HFF-Myc (cell line): ENCODE results near the gene MGA.

Experiments used
- DNase-seq: peaks from one replicate; pipeline ENCODE4 v3.0.0-alpha.2; 2011; ENCODE audit warnings: low read depth; ENCODE audit errors: extremely low read depth
- H3K4me3 ChIP-seq: replicated peaks from 2 replicates; pipeline ENCODE4 v1.5.1; 2011; ENCODE audit warnings: low read depth, mild to moderate bottlenecking, control low read depth, low read length
- TF ChIP-seq, protein P1 (sequence below): IDR thresholded peaks from 2 replicates; pipeline ENCODE4 v1.5.1; 2012; ENCODE audit warnings: mild to moderate bottlenecking, low read depth, low read length, control low read depth; ENCODE audit errors: missing control alignments

MGA gene

GRCh38 chr15:41688671-41689070, 28.5 kb downstream of the MGA start:
- TF ChIP-seq, protein P1, sequence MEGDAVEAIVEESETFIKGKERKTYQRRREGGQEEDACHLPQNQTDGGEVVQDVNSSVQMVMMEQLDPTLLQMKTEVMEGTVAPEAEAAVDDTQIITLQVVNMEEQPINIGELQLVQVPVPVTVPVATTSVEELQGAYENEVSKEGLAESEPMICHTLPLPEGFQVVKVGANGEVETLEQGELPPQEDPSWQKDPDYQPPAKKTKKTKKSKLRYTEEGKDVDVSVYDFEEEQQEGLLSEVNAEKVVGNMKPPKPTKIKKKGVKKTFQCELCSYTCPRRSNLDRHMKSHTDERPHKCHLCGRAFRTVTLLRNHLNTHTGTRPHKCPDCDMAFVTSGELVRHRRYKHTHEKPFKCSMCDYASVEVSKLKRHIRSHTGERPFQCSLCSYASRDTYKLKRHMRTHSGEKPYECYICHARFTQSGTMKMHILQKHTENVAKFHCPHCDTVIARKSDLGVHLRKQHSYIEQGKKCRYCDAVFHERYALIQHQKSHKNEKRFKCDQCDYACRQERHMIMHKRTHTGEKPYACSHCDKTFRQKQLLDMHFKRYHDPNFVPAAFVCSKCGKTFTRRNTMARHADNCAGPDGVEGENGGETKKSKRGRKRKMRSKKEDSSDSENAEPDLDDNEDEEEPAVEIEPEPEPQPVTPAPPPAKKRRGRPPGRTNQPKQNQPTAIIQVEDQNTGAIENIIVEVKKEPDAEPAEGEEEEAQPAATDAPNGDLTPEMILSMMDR, result no peak
- no peak overlapping the region for H3K4me3 ChIP-seq
- DNase-seq, result no peak

DNA sequence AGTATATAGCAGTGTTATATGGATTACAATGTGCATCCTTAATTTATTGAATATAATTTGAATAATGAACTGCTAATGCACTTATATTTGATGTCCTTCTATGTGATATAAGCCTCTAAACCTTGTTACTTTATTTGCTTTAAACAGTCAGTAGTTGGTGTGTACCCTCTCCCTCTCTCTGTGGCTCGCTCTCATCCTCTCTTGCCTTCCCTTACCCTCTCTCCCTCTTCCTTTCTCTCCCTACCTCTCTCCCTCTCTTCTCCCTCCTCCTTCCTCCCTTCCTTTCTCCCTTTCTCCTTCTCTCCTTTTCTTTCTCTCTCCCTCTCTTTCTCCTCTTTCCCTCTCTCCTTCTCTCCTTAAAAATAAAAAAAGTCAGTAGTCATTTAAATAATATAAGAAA, 28.9 kb downstream of the MGA start:
- TF ChIP-seq, protein P1, result no peak
- no peak overlapping the region for H3K4me3 ChIP-seq
- DNase-seq, result no peak

DNA sequence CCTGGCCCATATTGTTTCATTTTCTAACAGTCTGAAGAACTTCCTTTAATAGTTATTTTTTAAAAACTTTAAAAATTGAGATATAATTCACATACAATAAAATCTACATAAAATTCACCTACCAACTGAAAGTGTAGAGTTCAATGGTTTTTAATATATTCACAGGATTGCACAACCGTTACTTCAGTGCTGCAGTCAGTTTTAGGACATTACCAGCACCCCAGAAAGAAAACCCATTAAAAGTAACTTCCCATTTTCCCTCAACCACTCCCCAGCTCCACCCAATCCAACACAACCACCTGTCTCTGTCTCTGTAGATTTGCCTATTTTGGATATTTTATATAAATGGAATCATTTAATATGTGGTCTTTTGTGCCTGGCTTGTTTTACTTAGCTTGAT, 29.6 kb downstream of the MGA start:
- H3K4me3 ChIP-seq, result no peak overlapping the region
- DNase-seq, result no peak
- TF ChIP-seq, protein P1, result no peak

DNA sequence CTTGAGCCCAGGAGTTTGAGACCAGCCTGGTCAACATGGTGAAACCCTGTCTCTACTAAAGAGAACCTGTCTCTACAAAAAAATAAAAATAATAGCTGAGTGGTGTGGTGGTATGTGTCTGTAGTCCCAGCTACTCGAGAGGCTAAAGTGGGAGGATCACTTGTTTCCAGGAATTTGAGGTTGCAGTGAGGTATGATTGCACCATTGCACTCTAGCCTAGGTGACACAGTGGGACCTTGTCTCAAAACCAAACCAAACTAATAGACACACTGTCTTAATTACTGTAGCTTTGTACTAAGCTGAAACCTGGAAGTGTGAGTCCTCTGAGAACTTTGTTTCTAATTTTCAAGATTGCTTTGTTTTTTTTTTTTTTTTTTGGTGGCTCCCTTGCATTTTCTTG, 30.4 kb downstream of the MGA start:
- DNase-seq, result no peak
- TF ChIP-seq, protein P1, result no peak
- no peak overlapping the region for H3K4me3 ChIP-seq

DNA sequence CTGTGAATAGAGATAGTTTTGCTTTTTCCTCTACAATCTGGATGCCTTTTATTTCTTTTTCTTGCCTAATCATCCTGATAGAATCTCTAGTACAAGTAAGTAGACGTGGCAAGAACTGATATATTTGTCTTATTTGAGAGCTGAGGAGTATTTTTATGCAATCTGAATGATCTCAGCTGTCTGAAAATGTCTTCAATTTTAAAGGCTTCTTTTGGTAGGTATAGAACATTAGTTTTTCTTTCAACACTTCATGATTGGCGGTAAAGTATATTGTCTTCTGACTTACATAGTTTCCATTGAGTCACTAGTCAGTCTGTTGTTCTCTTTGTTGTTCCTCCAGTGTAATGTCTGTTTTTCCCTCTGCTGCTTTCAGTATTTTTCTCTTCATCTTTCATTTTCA, 31.3 kb downstream of the MGA start:
- no peak for DNase-seq
- TF ChIP-seq, protein P1, result no peak
- H3K4me3 ChIP-seq, result no peak overlapping the region

- DNase-seq, result no peak
- TF ChIP-seq, protein P1, result no peak
- H3K4me3 ChIP-seq, result no peak overlapping the region
Measured at GRCh38 chr15:41692049-41692448, 31.8 kb downstream of the MGA start.

DNA sequence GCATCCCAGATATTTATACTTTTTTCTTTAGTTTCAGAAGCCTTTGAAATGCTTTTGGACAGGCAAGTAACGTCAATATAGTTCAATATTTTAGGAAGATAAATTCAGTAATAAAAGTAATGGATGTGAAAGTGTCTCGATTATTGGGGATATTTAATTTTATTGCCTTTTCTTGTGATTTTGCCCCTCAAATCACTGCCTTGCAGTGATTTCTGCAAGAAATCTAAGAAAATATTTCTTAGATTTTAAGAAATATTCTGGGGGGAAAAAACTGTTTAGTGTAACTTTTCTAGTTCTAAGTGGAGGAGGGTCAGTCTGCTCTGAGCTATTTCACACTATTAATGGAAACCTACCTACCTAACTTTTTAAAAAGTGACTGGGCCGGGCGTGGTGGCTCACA, 33.6 kb downstream of the MGA start:
- H3K4me3 ChIP-seq, result no peak overlapping the region
- DNase-seq, result no peak
- TF ChIP-seq, protein P1, result no peak
